HepG2 (cell line): ENCODE measurements around the gene DIABLO. TPM values are rescaled to one million over a fixed set of nuclear protein-coding genes. Genes with fewer than 3 reads are reported as not detected.

Experiments used
- ATF1 ChIP-seq: IDR thresholded peaks from 2 replicates; pipeline ENCODE4 v1.6.1; 2016; ENCODE audit warnings: mild to moderate bottlenecking, control low read depth
- CREB1 ChIP-seq, 2 experiments: fragments of 450-650 bp in 1 of 2; IDR thresholded peaks; 2 replicates each; pipeline ENCODE4 v1.6.1; 2016 to 2017; ENCODE audit warnings: control low read depth in 1 of 2, mild to moderate bottlenecking in 1 of 2, missing compliant biosample characterization in 1 of 2, missing genetic modification characterization in 1 of 2
- ELF1 ChIP-seq: sonication (generic); formaldehyde crosslinking; IDR thresholded peaks from 2 replicates; pipeline ENCODE4 v1.4.0; 2020; ENCODE audit warnings: missing genetic modification reagents
- ELK4 ChIP-seq: sonication (generic); formaldehyde crosslinking; IDR thresholded peaks from 2 replicates; pipeline ENCODE4 v1.9.0; 2021; ENCODE audit warnings: missing genetic modification reagents, borderline replicate concordance
- HOXA9 ChIP-seq: sonication (generic); formaldehyde crosslinking; IDR thresholded peaks from 2 replicates; pipeline ENCODE4 v1.8.1; 2022; ENCODE audit warnings: missing genetic modification reagents, mild to moderate bottlenecking, moderate library complexity, borderline replicate concordance
- LCORL ChIP-seq, 2 experiments: fragments of 450-650 bp in 1 of 2; sonication (generic) in 1 of 2; formaldehyde crosslinking in 1 of 2; IDR thresholded peaks; 2 replicates each; pipeline versions ENCODE4 v1.5.0 to v1.6.1; 2017 to 2020; ENCODE audit warnings: antibody characterized with exemption in 1 of 2, missing genetic modification reagents in 1 of 2
- ZNF414 ChIP-seq: sonication (generic); formaldehyde crosslinking; IDR thresholded peaks from 2 replicates; pipeline ENCODE4 v1.5.0; 2020; ENCODE audit warnings: missing genetic modification reagents
- ZNF598 ChIP-seq: sonication (generic); formaldehyde crosslinking; IDR thresholded peaks from 2 replicates; pipeline ENCODE4 v1.5.1; 2020; ENCODE audit warnings: mild to moderate bottlenecking, missing genetic modification reagents, borderline replicate concordance
- ZNF780A ChIP-seq: sonication (generic); formaldehyde crosslinking; IDR thresholded peaks from 2 replicates; pipeline ENCODE4 v1.8.0; 2022; ENCODE audit warnings: mild to moderate bottlenecking, missing genetic modification reagents, moderate library complexity
- ZNF788 ChIP-seq: sonication (generic); formaldehyde crosslinking; IDR thresholded peaks from 2 replicates; pipeline ENCODE4 v1.5.0; 2020; ENCODE audit warnings: mild to moderate bottlenecking, missing genetic modification reagents, borderline replicate concordance
- ZNF790 ChIP-seq: sonication (generic); formaldehyde crosslinking; IDR thresholded peaks from 2 replicates; pipeline ENCODE4 v1.8.0; 2022; ENCODE audit warnings: missing genetic modification reagents, mild to moderate bottlenecking, borderline replicate concordance
- polyA plus RNA-seq, 8 experiments: library from polyadenylated mRNA; depleted of rRNA in 3 of 8; stranded (reverse) in 7 of 8; unstranded in 1 of 8; fragments of >200 nt; fragmentation: Illumina TruSeq in 4 of 8; extraction: Trizol in 4 of 8; gene quantifications; 2 replicates each; pipeline versions ENCODE4 v1.2.1 to v1.2.3, GENCODE V29; 2011 to 2016; ENCODE audit warnings: low read depth in 4 of 8, missing spikeins in 1 of 8, mixed read lengths in 1 of 8; ENCODE audit not compliant: insufficient read depth in 1 of 8
- total RNA-seq, 5 experiments: library from RNA; depleted of rRNA; stranded (reverse); fragments of >200 nt; fragmentation: Illumina TruSeq; extraction: Trizol; gene quantifications; 2 replicates each; pipeline ENCODE4 v1.2.3, GENCODE V29; 2016; ENCODE audit warnings: low read depth in 1 of 5
- TF ChIP-seq, protein P1 (sequence below): sonication (generic); formaldehyde crosslinking; IDR thresholded peaks from 2 replicates; pipeline ENCODE4 v1.9.0; 2021; ENCODE audit warnings: missing genetic modification reagents, mild to moderate bottlenecking, borderline replicate concordance
- TF ChIP-seq, protein P2 (sequence below): IDR thresholded peaks from 2 replicates; pipeline ENCODE4 v1.6.1; 2016; ENCODE audit warnings: control low read depth
- TF ChIP-seq, protein P3 (sequence below), 2 experiments: fragments of 450-650 bp in 1 of 2; sonication (generic) in 1 of 2; formaldehyde crosslinking in 1 of 2; IDR thresholded peaks; 2 replicates each; pipeline versions ENCODE4 v1.6.1 to v1.8.0; 2016 to 2022; ENCODE audit warnings: antibody characterized with exemption in 1 of 2, mild to moderate bottlenecking in 1 of 2, missing genetic modification reagents in 1 of 2

The DIABLO gene
- total and polyA plus RNA-seq, 2 of the 13 experiments (the other 11 are each of a cell fraction or from before 2014, with no cell fraction given): 20.7 to 70.9 TPM

DNA sequence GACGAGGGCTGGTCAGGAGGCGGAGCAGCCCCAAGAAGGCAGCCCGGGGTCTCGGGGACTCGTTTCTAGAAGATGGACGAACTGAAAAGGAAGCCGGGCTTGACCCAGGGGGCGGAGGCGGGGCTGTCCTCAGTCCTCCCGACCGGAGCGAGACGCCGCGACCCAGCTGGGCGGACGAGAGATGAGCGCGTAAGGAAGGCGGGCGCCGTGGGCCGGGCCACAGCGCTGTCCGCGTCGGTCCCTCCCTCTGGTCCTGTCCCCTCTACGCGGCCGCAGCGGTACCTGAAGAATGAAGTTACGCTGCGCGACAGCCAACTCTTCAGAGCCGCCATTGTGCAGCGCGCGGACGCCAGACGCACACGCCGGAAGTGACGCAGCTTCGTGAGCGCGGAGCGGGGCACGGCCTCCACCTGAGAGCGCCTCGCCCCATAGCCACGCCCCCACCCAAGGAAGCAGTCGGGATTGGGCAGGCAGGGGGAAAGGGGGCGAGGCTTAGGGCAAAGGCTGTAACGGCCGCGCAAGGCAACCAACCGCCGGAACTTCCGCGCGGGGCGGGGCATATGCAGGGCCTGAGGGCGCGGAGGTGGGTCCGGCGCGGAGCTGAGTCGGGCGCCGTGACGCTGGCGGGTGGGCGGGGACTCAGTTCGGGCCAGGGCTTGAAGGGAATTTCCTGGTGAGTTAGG lies at the start of gene DIABLO (continued):
- TF ChIP-seq, protein P1, sequence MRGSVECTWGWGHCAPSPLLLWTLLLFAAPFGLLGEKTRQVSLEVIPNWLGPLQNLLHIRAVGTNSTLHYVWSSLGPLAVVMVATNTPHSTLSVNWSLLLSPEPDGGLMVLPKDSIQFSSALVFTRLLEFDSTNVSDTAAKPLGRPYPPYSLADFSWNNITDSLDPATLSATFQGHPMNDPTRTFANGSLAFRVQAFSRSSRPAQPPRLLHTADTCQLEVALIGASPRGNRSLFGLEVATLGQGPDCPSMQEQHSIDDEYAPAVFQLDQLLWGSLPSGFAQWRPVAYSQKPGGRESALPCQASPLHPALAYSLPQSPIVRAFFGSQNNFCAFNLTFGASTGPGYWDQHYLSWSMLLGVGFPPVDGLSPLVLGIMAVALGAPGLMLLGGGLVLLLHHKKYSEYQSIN (CRISPR knock-in tag): no peak
- TF ChIP-seq HOXA9 (CRISPR knock-in tag) (no peak), ELF1 (CRISPR knock-in tag) (peak; percentile 86), ATF1 (CRISPR knock-in tag) (peak; percentile 93), ZNF598 (CRISPR knock-in tag) (no peak), ZNF790 (CRISPR knock-in tag) (no peak), CREB1 (IDR thresholded peaks at IDR 0.05) (peak; percentile 94), CREB1 (CRISPR knock-in tag; IDR thresholded peaks at IDR 0.05) (peak; percentile 98), LCORL (IDR thresholded peaks at IDR 0.05) (no peak), LCORL (CRISPR knock-in tag; IDR thresholded peaks at IDR 0.05) (peak; percentile 16; the same call in 1 of the 2 replicates), ELK4 (CRISPR knock-in tag) (no peak), ZNF788 (CRISPR knock-in tag) (no peak; the same call in 1 of the 2 replicates), ZNF414 (CRISPR knock-in tag) (no peak; the same call in 1 of the 2 replicates), ZNF780A (CRISPR knock-in tag) (no peak)
- TF ChIP-seq, protein P2, sequence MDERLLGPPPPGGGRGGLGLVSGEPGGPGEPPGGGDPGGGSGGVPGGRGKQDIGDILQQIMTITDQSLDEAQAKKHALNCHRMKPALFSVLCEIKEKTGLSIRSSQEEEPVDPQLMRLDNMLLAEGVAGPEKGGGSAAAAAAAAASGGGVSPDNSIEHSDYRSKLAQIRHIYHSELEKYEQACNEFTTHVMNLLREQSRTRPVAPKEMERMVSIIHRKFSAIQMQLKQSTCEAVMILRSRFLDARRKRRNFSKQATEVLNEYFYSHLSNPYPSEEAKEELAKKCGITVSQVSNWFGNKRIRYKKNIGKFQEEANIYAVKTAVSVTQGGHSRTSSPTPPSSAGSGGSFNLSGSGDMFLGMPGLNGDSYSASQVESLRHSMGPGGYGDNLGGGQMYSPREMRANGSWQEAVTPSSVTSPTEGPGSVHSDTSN: no peak
- TF ChIP-seq, protein P3, sequence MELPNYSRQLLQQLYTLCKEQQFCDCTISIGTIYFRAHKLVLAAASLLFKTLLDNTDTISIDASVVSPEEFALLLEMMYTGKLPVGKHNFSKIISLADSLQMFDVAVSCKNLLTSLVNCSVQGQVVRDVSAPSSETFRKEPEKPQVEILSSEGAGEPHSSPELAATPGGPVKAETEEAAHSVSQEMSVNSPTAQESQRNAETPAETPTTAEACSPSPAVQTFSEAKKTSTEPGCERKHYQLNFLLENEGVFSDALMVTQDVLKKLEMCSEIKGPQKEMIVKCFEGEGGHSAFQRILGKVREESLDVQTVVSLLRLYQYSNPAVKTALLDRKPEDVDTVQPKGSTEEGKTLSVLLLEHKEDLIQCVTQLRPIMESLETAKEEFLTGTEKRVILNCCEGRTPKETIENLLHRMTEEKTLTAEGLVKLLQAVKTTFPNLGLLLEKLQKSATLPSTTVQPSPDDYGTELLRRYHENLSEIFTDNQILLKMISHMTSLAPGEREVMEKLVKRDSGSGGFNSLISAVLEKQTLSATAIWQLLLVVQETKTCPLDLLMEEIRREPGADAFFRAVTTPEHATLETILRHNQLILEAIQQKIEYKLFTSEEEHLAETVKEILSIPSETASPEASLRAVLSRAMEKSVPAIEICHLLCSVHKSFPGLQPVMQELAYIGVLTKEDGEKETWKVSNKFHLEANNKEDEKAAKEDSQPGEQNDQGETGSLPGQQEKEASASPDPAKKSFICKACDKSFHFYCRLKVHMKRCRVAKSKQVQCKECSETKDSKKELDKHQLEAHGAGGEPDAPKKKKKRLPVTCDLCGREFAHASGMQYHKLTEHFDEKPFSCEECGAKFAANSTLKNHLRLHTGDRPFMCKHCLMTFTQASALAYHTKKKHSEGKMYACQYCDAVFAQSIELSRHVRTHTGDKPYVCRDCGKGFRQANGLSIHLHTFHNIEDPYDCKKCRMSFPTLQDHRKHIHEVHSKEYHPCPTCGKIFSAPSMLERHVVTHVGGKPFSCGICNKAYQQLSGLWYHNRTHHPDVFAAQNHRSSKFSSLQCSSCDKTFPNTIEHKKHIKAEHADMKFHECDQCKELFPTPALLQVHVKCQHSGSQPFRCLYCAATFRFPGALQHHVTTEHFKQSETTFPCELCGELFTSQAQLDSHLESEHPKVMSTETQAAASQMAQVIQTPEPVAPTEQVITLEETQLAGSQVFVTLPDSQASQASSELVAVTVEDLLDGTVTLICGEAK (IDR thresholded peaks at IDR 0.05): peak; percentile 5; the same call in 1 of the 2 replicates
- TF ChIP-seq, protein P3 (CRISPR knock-in tag; IDR thresholded peaks at IDR 0.05): peak; percentile 35; the same call in 1 of the 2 replicates
